Endothelial cell of umbilical vein (primary cell): Measurements from ENCODE around the gene ATP9B.

Source experiments
- CTCF ChIP-seq, 2 donors: IDR thresholded peaks; 1 replicate in 1 of 2; 2 replicates in 1 of 2; pipeline ENCODE4 v1.5.1; 2011; ENCODE audit warnings: low read length in 2 of 2, mild to moderate bottlenecking in 2 of 2, moderate library complexity in 2 of 2, control low read depth in 1 of 2, inconsistent platforms in 1 of 2, low read depth in 1 of 2; ENCODE audit not compliant: insufficient read depth in 1 of 2; ENCODE audit errors: extremely low read depth in 1 of 2
- JUN ChIP-seq: IDR thresholded peaks from 2 replicates; pipeline ENCODE4 v1.6.1; 2011; ENCODE audit warnings: borderline replicate concordance, low read depth; ENCODE audit not compliant: insufficient read length, insufficient read depth
- MAX ChIP-seq: IDR thresholded peaks from 2 replicates; pipeline ENCODE4 v1.6.1; 2011; ENCODE audit not compliant: insufficient read depth, insufficient read length
- POLR2A ChIP-seq: IDR thresholded peaks from 2 replicates; pipeline ENCODE4 v1.6.1; 2012; ENCODE audit warnings: low read depth, mild to moderate bottlenecking, control low read depth, low read length

- no peak for TF ChIP-seq CTCF (IDR thresholded peaks at IDR 0.05; ENCODE audit: extremely low read depth in 1 of 2, insufficient read depth in 1 of 2, low read depth in 1 of 2, low read length in 2 of 2)
- TF ChIP-seq POLR2A = no peak
- no peak for TF ChIP-seq MAX
- TF ChIP-seq JUN = no peak
These were observed 183.9 kb downstream of the ATP9B start for GRCh38 chr18:79252904-79253633.
